Measurements from ENCODE around the gene KDM3B.

DNA sequence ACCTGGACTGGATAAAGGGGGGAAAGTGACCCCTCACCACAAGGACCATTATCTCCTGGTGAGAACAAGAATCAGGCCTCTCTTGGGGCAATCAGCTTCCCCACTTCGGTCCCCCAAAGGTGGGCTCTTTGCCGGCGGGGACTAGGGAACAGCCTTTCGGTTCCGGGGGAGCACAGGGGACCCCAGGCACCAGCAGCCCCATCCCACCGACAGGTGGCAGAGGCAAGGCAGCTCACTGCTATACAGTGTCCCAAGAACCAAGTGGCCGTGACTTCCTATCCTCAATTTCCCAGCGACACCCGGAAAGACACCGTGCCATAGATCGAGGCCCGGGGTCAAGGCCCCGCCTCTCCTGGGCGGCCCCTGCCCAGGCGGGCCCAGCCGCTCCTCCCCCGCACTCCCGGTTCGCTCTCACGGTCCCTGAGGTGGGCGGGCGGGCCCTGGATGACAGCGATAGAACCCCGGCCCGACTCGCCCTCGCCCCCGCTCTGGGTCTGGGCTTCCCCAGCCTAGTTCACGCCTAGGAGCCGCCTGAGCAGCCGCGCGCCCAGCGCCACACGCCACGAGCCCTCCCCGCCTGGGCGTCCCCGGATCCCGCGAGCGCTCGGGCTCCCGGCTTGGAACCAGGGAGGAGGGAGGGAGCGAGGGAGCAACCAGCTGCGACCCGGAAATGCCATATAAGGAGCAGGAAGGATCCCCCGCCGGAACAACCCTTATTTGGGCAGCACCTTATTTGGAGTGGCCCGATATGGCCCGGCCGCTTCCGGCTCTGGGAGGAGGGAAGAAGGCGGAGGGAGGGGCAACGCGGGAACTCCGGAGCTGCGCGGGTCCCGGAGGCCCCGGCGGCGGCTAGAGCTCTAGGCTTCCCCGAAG lies 112.1 kb downstream of the KDM3B start:
- TF ChIP-seq, protein P1, sequence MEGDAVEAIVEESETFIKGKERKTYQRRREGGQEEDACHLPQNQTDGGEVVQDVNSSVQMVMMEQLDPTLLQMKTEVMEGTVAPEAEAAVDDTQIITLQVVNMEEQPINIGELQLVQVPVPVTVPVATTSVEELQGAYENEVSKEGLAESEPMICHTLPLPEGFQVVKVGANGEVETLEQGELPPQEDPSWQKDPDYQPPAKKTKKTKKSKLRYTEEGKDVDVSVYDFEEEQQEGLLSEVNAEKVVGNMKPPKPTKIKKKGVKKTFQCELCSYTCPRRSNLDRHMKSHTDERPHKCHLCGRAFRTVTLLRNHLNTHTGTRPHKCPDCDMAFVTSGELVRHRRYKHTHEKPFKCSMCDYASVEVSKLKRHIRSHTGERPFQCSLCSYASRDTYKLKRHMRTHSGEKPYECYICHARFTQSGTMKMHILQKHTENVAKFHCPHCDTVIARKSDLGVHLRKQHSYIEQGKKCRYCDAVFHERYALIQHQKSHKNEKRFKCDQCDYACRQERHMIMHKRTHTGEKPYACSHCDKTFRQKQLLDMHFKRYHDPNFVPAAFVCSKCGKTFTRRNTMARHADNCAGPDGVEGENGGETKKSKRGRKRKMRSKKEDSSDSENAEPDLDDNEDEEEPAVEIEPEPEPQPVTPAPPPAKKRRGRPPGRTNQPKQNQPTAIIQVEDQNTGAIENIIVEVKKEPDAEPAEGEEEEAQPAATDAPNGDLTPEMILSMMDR (IDR thresholded peaks at IDR 0.05): peak in 3 of 4 donors; percentile 36 to 45 (median 38)
- TF ChIP-seq POLR2A (IDR thresholded peaks at IDR 0.05): peak; percentile 60
